H1 (cell line): ENCODE data around the gene BMERB1. TPM values are rescaled to one million over a fixed set of nuclear protein-coding genes. Genes with fewer than 3 reads are reported as not detected.
A peak's percentile ranks its signal among the peaks of the same experiment; 100 is the strongest.

ENCODE experiments used
- CTCF ChIA-PET: fragments of 300-600 bp; sonication (Branson Sonifier 250); formaldehyde crosslinking; loops from one replicate; lab custom pipeline; 2021; ENCODE audit not compliant: partially characterized antibody; lab: Charles Lee
- POLR2A ChIA-PET: fragments of 300-600 bp; sonication (Branson Sonifier 250); formaldehyde crosslinking; loops from one replicate; lab custom pipeline; 2021; ENCODE audit warnings: inconsistent platforms; ENCODE audit not compliant: partially characterized antibody; lab: Charles Lee
- DNase-seq, 2 experiments: peaks; one replicate each; pipeline versions ENCODE4 v3.0.0 to v3.0.0-alpha.2; 2010 to 2022; ENCODE audit warnings: low spot score in 2 of 2, low read depth in 1 of 2, mixed read lengths in 1 of 2
- FAIRE-seq: peaks from 2 replicates; lab custom pipeline; 2011; peaks lifted over from hg19 to GRCh38; lab: Jason Lieb, UNC
- H2AFZ ChIP-seq: 2 replicates; pipeline ENCODE4 v1.8.1; 2012; ENCODE audit warnings: low read length, inconsistent platforms
- H2AK5ac ChIP-seq: 2 replicates; pipeline ENCODE4 v1.6.1; 2013; ENCODE audit warnings: low read depth, low read length
- H2BK120ac ChIP-seq: replicated peaks from 2 replicates; pipeline ENCODE3; 2013; ENCODE audit warnings: low read depth, low read length, inconsistent platforms
- H2BK12ac ChIP-seq: 2 replicates; pipeline ENCODE4 v1.6.1; 2013; ENCODE audit warnings: low read depth, low read length
- H2BK15ac ChIP-seq: 2 replicates; pipeline ENCODE4 v1.6.1; 2013; ENCODE audit warnings: low read length
- H2BK20ac ChIP-seq: 2 replicates; pipeline ENCODE4 v1.6.1; 2013; ENCODE audit warnings: low read length
- H2BK5ac ChIP-seq: 2 replicates; pipeline ENCODE4 v1.6.1; 2013; ENCODE audit warnings: low read depth, low read length
- H3K14ac ChIP-seq: 2 replicates; pipeline ENCODE4 v1.6.1; 2013; ENCODE audit warnings: inconsistent platforms; ENCODE audit not compliant: insufficient read length
- H3K18ac ChIP-seq: 2 replicates; pipeline ENCODE4 v1.6.1; 2013; ENCODE audit warnings: low read length; ENCODE audit errors: extremely low read depth
- H3K23ac ChIP-seq: 2 replicates; pipeline ENCODE4 v1.6.1; 2013; ENCODE audit warnings: inconsistent platforms; ENCODE audit not compliant: insufficient read length
- H3K23me2 ChIP-seq: 2 replicates; pipeline ENCODE4 v1.6.1; 2013; ENCODE audit warnings: low read depth, low read length
- H3K27ac ChIP-seq: 2 replicates; pipeline ENCODE4 v1.6.1; 2011; ENCODE audit warnings: low read depth, low read length, inconsistent platforms
- H3K27me3 ChIP-seq, 4 experiments: replicated peaks in 1 of 4; 1 replicate in 1 of 4; 2 replicates in 3 of 4; pipeline versions ENCODE4 v1.6.1 to v1.8.1; 2011 to 2013; ENCODE audit warnings: low read length in 3 of 4, mild to moderate bottlenecking in 3 of 4, inconsistent platforms in 2 of 4, mixed read lengths in 2 of 4, moderate library complexity in 1 of 4; ENCODE audit not compliant: control insufficient read depth in 3 of 4, insufficient read depth in 3 of 4; ENCODE audit errors: extremely low read depth in 1 of 4
- H3K36me3 ChIP-seq, 4 experiments: 2 replicates each; pipeline versions ENCODE4 v1.6.1 to v1.8.1; 2011 to 2013; ENCODE audit warnings: mild to moderate bottlenecking in 4 of 4, low read length in 3 of 4, moderate library complexity in 2 of 4, control low read depth in 1 of 4, inconsistent platforms in 1 of 4; ENCODE audit not compliant: insufficient read depth in 4 of 4, control insufficient read depth in 2 of 4
- H3K4ac ChIP-seq: replicated peaks from 2 replicates; pipeline ENCODE3; 2013; ENCODE audit warnings: low read length, low read depth, mixed read lengths, inconsistent platforms; ENCODE audit not compliant: insufficient read length
- H3K4me1 ChIP-seq, 4 experiments: replicated peaks in 1 of 4; 1 replicate in 1 of 4; 2 replicates in 3 of 4; pipeline versions ENCODE4 v1.6.1 to v1.8.1; 2011 to 2013; ENCODE audit warnings: low read length in 3 of 4, inconsistent platforms in 2 of 4, mixed read lengths in 1 of 4; ENCODE audit not compliant: insufficient read depth in 4 of 4, control insufficient read depth in 3 of 4
- H3K4me2 ChIP-seq, 2 experiments: 2 replicates each; pipeline versions ENCODE4 v1.6.1 to v1.8.1; 2011 to 2013; ENCODE audit warnings: low read depth in 2 of 2, low read length in 2 of 2, control low read depth in 1 of 2, inconsistent platforms in 1 of 2, mild to moderate bottlenecking in 1 of 2; ENCODE audit not compliant: insufficient read depth in 1 of 2
- H3K4me3 ChIP-seq, 4 experiments: fragments of 200-600, 300-600 bp in 1 of 4; sonication (generic), shearing (Covaris generic), sonication (Bioruptor Twin) in 1 of 4; 2 replicates each; pipeline versions ENCODE4 v1.5.1 to v1.8.1; 2011 to 2016; ENCODE audit warnings: low read length in 4 of 4, low read depth in 3 of 4, control low read depth in 2 of 4, inconsistent platforms in 2 of 4, mild to moderate bottlenecking in 2 of 4, mixed read lengths in 1 of 4, moderate library complexity in 1 of 4; ENCODE audit not compliant: insufficient read depth in 2 of 4; ENCODE audit errors: extremely low read depth in 1 of 4
- H3K56ac ChIP-seq: replicated peaks from 2 replicates; pipeline ENCODE3; 2013; ENCODE audit warnings: low read depth, mild to moderate bottlenecking, mixed read lengths, low read length, inconsistent platforms; ENCODE audit not compliant: insufficient read length
- H3K79me1 ChIP-seq: 2 replicates; pipeline ENCODE4 v1.6.1; 2013; ENCODE audit warnings: low read depth, low read length, control low read depth
- H3K79me2 ChIP-seq, 2 experiments: 2 replicates each; pipeline versions ENCODE4 v1.6.1 to v1.8.1; 2012 to 2013; ENCODE audit warnings: low read length in 2 of 2, mild to moderate bottlenecking in 2 of 2, inconsistent platforms in 1 of 2; ENCODE audit not compliant: insufficient read depth in 2 of 2, control insufficient read depth in 1 of 2
- H3K9ac ChIP-seq, 4 experiments: replicated peaks in 1 of 4; 1 replicate in 1 of 4; 2 replicates in 3 of 4; pipeline versions ENCODE4 v1.6.1 to v1.8.1; 2011 to 2013; ENCODE audit warnings: low read depth in 3 of 4, low read length in 3 of 4, control low read depth in 2 of 4, mild to moderate bottlenecking in 2 of 4, moderate library complexity in 2 of 4, inconsistent platforms in 1 of 4; ENCODE audit errors: extremely low read depth in 1 of 4
- H3K9me3 ChIP-seq, 2 experiments: 2 replicates each; pipeline versions ENCODE4 v1.6.1 to v1.8.1; 2012 to 2013; ENCODE audit warnings: mild to moderate bottlenecking in 2 of 2, moderate library complexity in 2 of 2, control low read depth in 1 of 2, inconsistent platforms in 1 of 2, low read depth in 1 of 2, low read length in 1 of 2, mixed read lengths in 1 of 2; ENCODE audit not compliant: insufficient read depth in 2 of 2
- H4K20me1 ChIP-seq, 2 experiments: replicated peaks in 1 of 2; 2 replicates each; pipeline versions ENCODE3 to v1.8.1; 2011 to 2013; ENCODE audit warnings: inconsistent platforms in 2 of 2, low read length in 2 of 2, mild to moderate bottlenecking in 1 of 2; ENCODE audit not compliant: insufficient read depth in 2 of 2, control insufficient read depth in 1 of 2
- H4K5ac ChIP-seq: 2 replicates; pipeline ENCODE4 v1.6.1; 2013; ENCODE audit warnings: low read length, low read depth, mixed read lengths, inconsistent platforms; ENCODE audit not compliant: insufficient read length
- H4K8ac ChIP-seq: 2 replicates; pipeline ENCODE4 v1.8.0; 2013; ENCODE audit warnings: mild to moderate bottlenecking, moderate library complexity, low read length, inconsistent platforms; ENCODE audit not compliant: insufficient read depth; ENCODE audit errors: extremely low read depth
- H4K91ac ChIP-seq: replicated peaks from 2 replicates; pipeline ENCODE3; 2013; ENCODE audit warnings: low read length, mixed read lengths, inconsistent platforms; ENCODE audit not compliant: insufficient read length
- BRCA1 ChIP-seq: IDR thresholded peaks from 2 replicates; pipeline ENCODE4 v1.6.1; 2012; ENCODE audit warnings: low read depth, low read length, improper control_type of control experiment
- CBX5 ChIP-seq: fragments of 300-800, 300-1000 bp; sonication (generic); IDR thresholded peaks from 2 replicates; pipeline ENCODE4 v1.7.1; 2016; ENCODE audit warnings: antibody characterized with exemption, low read length, low read depth
- CBX8 ChIP-seq: fragments of 300-800, 300-1000 bp; sonication (generic); IDR thresholded peaks from 2 replicates; pipeline ENCODE4 v1.7.1; 2016; ENCODE audit warnings: low read depth, low read length, borderline replicate concordance
- CREB1 ChIP-seq: IDR thresholded peaks from 2 replicates; pipeline ENCODE4 v1.6.1; 2012; ENCODE audit warnings: inconsistent platforms
- E2F6 ChIP-seq: IDR thresholded peaks from 2 replicates; pipeline ENCODE4 v1.6.1; 2012; ENCODE audit warnings: inconsistent platforms
- EGR1 ChIP-seq: IDR thresholded peaks from 2 replicates; pipeline ENCODE4 v1.6.1; 2011; ENCODE audit warnings: low read depth, low read length, borderline replicate concordance
- EZH2 ChIP-seq: fragments of 200-600 bp; sonication (generic); IDR thresholded peaks from 2 replicates; pipeline ENCODE4 v1.7.1; 2012; ENCODE audit warnings: low read depth, mild to moderate bottlenecking, moderate library complexity, low read length, inconsistent platforms; ENCODE audit not compliant: severe bottlenecking
- PHF8 ChIP-seq: fragments of 200-600 bp; sonication (generic); conservative IDR thresholded peaks from 2 replicates; pipeline ENCODE4 v1.7.1; 2012; ENCODE audit warnings: low read depth, mild to moderate bottlenecking, inconsistent platforms, low read length, moderate library complexity
- RXRA ChIP-seq: IDR thresholded peaks from 2 replicates; pipeline ENCODE4 v1.6.1; 2011; ENCODE audit warnings: low read depth, mild to moderate bottlenecking, low read length, moderate library complexity; ENCODE audit not compliant: insufficient read depth
- SP1 ChIP-seq: IDR thresholded peaks from 2 replicates; pipeline ENCODE4 v1.6.1; 2011; ENCODE audit warnings: low read depth, low read length
- SRF ChIP-seq: IDR thresholded peaks from 2 replicates; pipeline ENCODE4 v1.6.1; 2011; ENCODE audit warnings: mild to moderate bottlenecking, low read depth, low read length, moderate library complexity
- TCF12 ChIP-seq: IDR thresholded peaks from 2 replicates; pipeline ENCODE4 v1.6.1; 2011; ENCODE audit warnings: low read depth, mild to moderate bottlenecking, low read length
- TEAD4 ChIP-seq: IDR thresholded peaks from 2 replicates; pipeline ENCODE4 v1.6.1; 2012; ENCODE audit warnings: low read depth, low read length, inconsistent platforms, mixed read lengths
- USF2 ChIP-seq: IDR thresholded peaks from 2 replicates; pipeline ENCODE4 v1.6.1; 2011; ENCODE audit warnings: low read length, improper control_type of control experiment
- whole genome bisulfite sequencing, 2 experiments: shearing (Covaris generic) in 1 of 2; methylation state at CpG; one replicate each; pipeline versions ENCODE4 v1.1.6 to v1.1.7; 2013 to 2015; ENCODE audit warnings: low lambda C conversion rate in 2 of 2, mixed read lengths in 2 of 2, inconsistent platforms in 1 of 2, low coverage in 1 of 2, missing lambda C conversion rate in 1 of 2; ENCODE audit not compliant: insufficient replicate concordance in 2 of 2, insufficient coverage in 1 of 2, insufficient read length in 1 of 2; ENCODE audit errors: extremely low coverage in 1 of 2, missing lambda C conversion rate in 1 of 2; 5-methylcytosine and 5-hydroxymethylcytosine counted together
- polyA plus RNA-seq, 7 experiments: library from polyadenylated mRNA; depleted of rRNA in 3 of 7; stranded (reverse) in 5 of 7; unstranded in 2 of 7; fragments of >200 nt in 5 of 7; fragments of 200-250 nt in 2 of 7; gene quantifications; 1 replicate in 5 of 7; 2 replicates in 1 of 7; 4 replicates in 1 of 7; pipeline versions ENCODE4 v1.2.1 to v1.2.3, GENCODE V29; 2011 to 2013; ENCODE audit warnings: missing spikeins in 2 of 7, mixed read lengths in 2 of 7
- total RNA-seq: library from RNA; stranded (reverse); fragmentation: NEBNext Ultra II Directional; extraction: Animal tissue kit (Norgen Biotek cat#: 25700); gene quantifications from 2 replicates; pipeline ENCODE4 v1.2.1, GENCODE V29; 2021

Gene BMERB1
- total and polyA plus RNA-seq, 2 of the 8 experiments (the other 6 are each of a cell fraction or from before 2014, with no cell fraction given) = 23.5 to 27.1 TPM

GRCh38 chr16:15545544-15545943, 111.2 kb downstream of the BMERB1 start:
- H2BK20ac ChIP-seq = no peak overlapping the region
- H4K91ac ChIP-seq = no peak overlapping the region
- no peak overlapping the region for H3K4me3 ChIP-seq
- ChIA-PET POLR2A (no interaction called here), CTCF (no interaction called here)
- no peak overlapping the region for H3K4ac ChIP-seq
- no peak overlapping the region for H2AFZ ChIP-seq
- H3K79me1 ChIP-seq = no peaks in the 10 kb centered on the region
- no peak overlapping the region for H3K56ac ChIP-seq
- no peak overlapping the region for H4K8ac ChIP-seq
- H3K79me2 ChIP-seq = peaks cover 0 to 3% of the 10 kb centered on the region in 2 experiments; a peak in 1 of 4 replicates
- H2BK15ac ChIP-seq = no peak overlapping the region
- H4K5ac ChIP-seq = no peak overlapping the region
- H3K14ac ChIP-seq = no peak overlapping the region
- DNase-seq = no peak
- no peak overlapping the region for H2BK120ac ChIP-seq
- no peak for FAIRE-seq
- no peaks in the 10 kb centered on the region for H3K27me3 ChIP-seq
- 91% methylated on average over 2 of the region's 2 CpGs; no CpG with 5 or more reads in 1 of the 2 experiments for WGBS, 2 experiments
- H4K20me1 ChIP-seq = no peaks in the 10 kb centered on the region
- no peak overlapping the region for H3K27ac ChIP-seq
- H3K23ac ChIP-seq = no peak overlapping the region
- no peak overlapping the region for H3K9ac ChIP-seq
- H3K18ac ChIP-seq = no peak overlapping the region
- H3K23me2 ChIP-seq = no peaks in the 10 kb centered on the region
- H2BK5ac ChIP-seq = no peak overlapping the region
- no peak overlapping the region for H3K4me2 ChIP-seq
- H3K9me3 ChIP-seq = peaks cover 7 to 13% of the 10 kb centered on the region in 2 experiments; a peak in 3 of 4 replicates
- H3K36me3 ChIP-seq = no peaks in the 10 kb centered on the region; a peak in 1 of 8 replicates
- 0 out of 2 replicates have a peak overlapping the region, but pooled peaks have one; percentile 39 for H2BK12ac ChIP-seq
- H3K4me1 ChIP-seq = peaks cover 0 to 8% (median 4%) of the 10 kb centered on the region in 4 experiments; a peak in 5 of 7 replicates
- H2AK5ac ChIP-seq = no peak overlapping the region
- TF ChIP-seq CREB1 (no peak), EZH2 (no peak), E2F6 (no peak), CBX8 (no peak), RXRA (no peak), EGR1 (no peak), SRF (no peak), SP1 (no peak), USF2 (no peak), TEAD4 (no peak), TCF12 (no peak), BRCA1 (no peak), PHF8 (no peak), CBX5 (no peak)
